GM12878 (cell line): Measurements from ENCODE around the gene TSC2. TPM values are rescaled to one million over a fixed set of nuclear protein-coding genes. Genes with fewer than 3 reads are reported as not detected.

Experiments
- ATAC-seq: fragments of 200-7000 bp; cut with Tn5 transposase; 3 replicates; pipeline ENCODE4 v1.9.1; 2020; ENCODE audit warnings: mild to moderate bottlenecking, moderate library complexity
- BruUV-seq: library from RNA; stranded (reverse); fragments of 400-500 nt; replicated peaks from 2 replicates; lab custom pipeline; 2021; lab: Mats Ljungman, UMichigan
- CTCF ChIA-PET: fragments of 300-600 bp; sonication (Branson Sonifier 250); formaldehyde crosslinking; extraction: SDS; loops from one replicate; lab custom pipeline; 2021; ENCODE audit warnings: inconsistent platforms; lab: Yijun Ruan, JAX
- POLR2A ChIA-PET: fragments of 350-600 bp; formaldehyde crosslinking; extraction: SDS; loops from one replicate; lab custom pipeline; 2021; ENCODE audit warnings: inconsistent platforms; lab: Charles Lee
- RAD21 ChIA-PET: fragments of 300-600 bp; sonication (Branson Sonifier 250); formaldehyde crosslinking; loops from one replicate; lab custom pipeline; 2023; ENCODE audit warnings: antibody characterized with exemption; ENCODE audit not compliant: unreplicated experiment; lab: Charles Lee
- SMC1A ChIA-PET: fragments of 300-600 bp; sonication (Branson Sonifier 250); formaldehyde crosslinking; loops from one replicate; lab custom pipeline; 2023; ENCODE audit not compliant: unreplicated experiment, uncharacterized antibody; lab: Charles Lee
- DNase-seq: peaks from one replicate; pipeline ENCODE4 v3.0.0-alpha.2; 2011; ENCODE audit warnings: low read depth, low spot score
- FAIRE-seq: peaks from 3 replicates; lab custom pipeline; 2011; peaks lifted over from hg19 to GRCh38; lab: Jason Lieb, UNC
- H2AFZ ChIP-seq: 2 replicates; pipeline ENCODE4 v1.6.0; 2011; ENCODE audit warnings: low read depth, low read length, control low read depth; ENCODE audit not compliant: control insufficient read depth
- H3K27ac ChIP-seq: 2 replicates; pipeline ENCODE4 v1.5.1; 2011; ENCODE audit warnings: control low read depth; ENCODE audit not compliant: control insufficient read depth, insufficient read depth
- H3K27me3 ChIP-seq, 2 experiments: replicated peaks in 1 of 2; 2 replicates each; pipeline versions ENCODE4 v1.6.0 to v1.6.1; 2011; ENCODE audit warnings: low read length in 1 of 2; ENCODE audit not compliant: control insufficient read depth in 2 of 2, insufficient read depth in 2 of 2
- H3K36me3 ChIP-seq, 2 experiments: 2 replicates each; pipeline ENCODE4 v1.5.1; 2011; ENCODE audit warnings: low read length in 1 of 2; ENCODE audit not compliant: control insufficient read depth in 2 of 2, insufficient read depth in 2 of 2
- H3K4me1 ChIP-seq: 2 replicates; pipeline ENCODE4 v1.6.1; 2011; ENCODE audit warnings: mild to moderate bottlenecking, low read length, moderate library complexity, mixed read lengths; ENCODE audit not compliant: control insufficient read depth, insufficient read depth
- H3K4me2 ChIP-seq: 2 replicates; pipeline ENCODE4 v1.6.0; 2011; ENCODE audit warnings: control low read depth; ENCODE audit not compliant: control insufficient read depth, insufficient read depth
- H3K4me3 ChIP-seq: fragments of 200-600 bp; sonication (generic); 2 replicates; pipeline ENCODE4 v1.5.1; 2016
- H3K79me2 ChIP-seq: 2 replicates; pipeline ENCODE4 v1.6.0; 2011; ENCODE audit warnings: low read length; ENCODE audit not compliant: control insufficient read depth, insufficient read depth
- H3K9ac ChIP-seq: 2 replicates; pipeline ENCODE4 v1.8.0; 2011; ENCODE audit warnings: low read length, control low read depth, mixed read lengths; ENCODE audit not compliant: control insufficient read depth, insufficient read depth
- H3K9me3 ChIP-seq: replicated peaks from 3 replicates; pipeline ENCODE4 v1.5.1; 2011; ENCODE audit warnings: mild to moderate bottlenecking, low read length; ENCODE audit not compliant: control insufficient read depth, insufficient read depth
- H4K20me1 ChIP-seq: 2 replicates; pipeline ENCODE4 v1.6.0; 2011; ENCODE audit not compliant: control insufficient read depth, insufficient read depth
- BCLAF1 ChIP-seq: fragments of 450-650 bp; IDR thresholded peaks from 2 replicates; pipeline ENCODE4 v1.6.1; 2017; ENCODE audit warnings: antibody characterized with exemption, mild to moderate bottlenecking, moderate library complexity
- CEBPZ ChIP-seq: fragments of 150-350 bp; IDR thresholded peaks from 2 replicates; pipeline ENCODE4 v1.6.1; 2016; ENCODE audit warnings: low read depth, low read length
- CHD1 ChIP-seq: IDR thresholded peaks from 2 replicates; pipeline ENCODE4 v1.6.1; 2012; ENCODE audit warnings: low read depth, low read length, improper control_type of control experiment
- CTCF ChIP-seq, 3 experiments: IDR thresholded peaks in 2 of 3; conservative IDR thresholded peaks in 1 of 3; 2 replicates each; pipeline ENCODE4 v1.5.1; 2011; ENCODE audit warnings: low read depth in 3 of 3, low read length in 3 of 3, mild to moderate bottlenecking in 3 of 3, control low read depth in 2 of 3, moderate library complexity in 2 of 3, inconsistent platforms in 1 of 3, mixed read lengths in 1 of 3; ENCODE audit not compliant: control insufficient read depth in 2 of 3, insufficient read depth in 1 of 3; ENCODE audit errors: extremely low read depth in 1 of 3
- HDGF ChIP-seq: fragments of 450-650 bp; IDR thresholded peaks from 2 replicates; pipeline ENCODE4 v1.6.1; 2016; ENCODE audit warnings: antibody characterized with exemption
- LARP7 ChIP-seq: fragments of 450-650 bp; IDR thresholded peaks from 2 replicates; pipeline ENCODE4 v1.6.1; 2017; ENCODE audit warnings: mild to moderate bottlenecking
- MAX ChIP-seq: IDR thresholded peaks from 2 replicates; pipeline ENCODE4 v1.6.1; 2012; ENCODE audit warnings: low read depth, low read length, improper control_type of control experiment
- MLLT1 ChIP-seq: fragments of 450-650 bp; IDR thresholded peaks from 2 replicates; pipeline ENCODE4 v1.6.1; 2016; ENCODE audit warnings: mild to moderate bottlenecking
- MYB ChIP-seq: fragments of 150-350 bp; IDR thresholded peaks from 2 replicates; pipeline ENCODE4 v1.6.1; 2014; ENCODE audit warnings: mild to moderate bottlenecking, low read depth, low read length, borderline replicate concordance
- NR2F1 ChIP-seq: fragments of 450-650 bp; conservative IDR thresholded peaks from 2 replicates; pipeline ENCODE4 v1.6.1; 2017; ENCODE audit warnings: mild to moderate bottlenecking
- PAX8 ChIP-seq: fragments of 450-650 bp; IDR thresholded peaks from 2 replicates; pipeline ENCODE4 v1.6.1; 2017; ENCODE audit warnings: mild to moderate bottlenecking, moderate library complexity
- RAD51 ChIP-seq: fragments of 450-650 bp; IDR thresholded peaks from 2 replicates; pipeline ENCODE4 v1.6.1; 2016; ENCODE audit warnings: moderate library complexity, mild to moderate bottlenecking, inconsistent platforms
- RFX5 ChIP-seq: IDR thresholded peaks from 2 replicates; pipeline ENCODE4 v1.6.1; 2011; ENCODE audit warnings: low read depth, low read length, improper control_type of control experiment
- SMAD5 ChIP-seq: IDR thresholded peaks from 2 replicates; pipeline ENCODE4 v1.6.1; 2016; ENCODE audit warnings: antibody characterized with exemption, low read depth
- SMARCA5 ChIP-seq: fragments of 450-650 bp; IDR thresholded peaks from 2 replicates; pipeline ENCODE4 v1.6.1; 2017; ENCODE audit warnings: mild to moderate bottlenecking
- WRNIP1 ChIP-seq: IDR thresholded peaks from 2 replicates; pipeline ENCODE4 v1.6.1; 2011; ENCODE audit warnings: low read depth, low read length, improper control_type of control experiment, borderline replicate concordance
- ZNF274 ChIP-seq: IDR thresholded peaks from one replicate; pipeline ENCODE4 v1.8.0; 2011; ENCODE audit not compliant: insufficient read length, insufficient read depth
- WGBS: methylation state at CpG from one replicate; pipeline ENCODE4 v1.1.6; 2016; ENCODE audit warnings: low lambda C conversion rate; ENCODE audit not compliant: insufficient replicate concordance, insufficient coverage; ENCODE audit errors: missing lambda C conversion rate; 5-methylcytosine and 5-hydroxymethylcytosine counted together
- in situ Hi-C: fragments of 300-500 bp; cut with MboI; formaldehyde crosslinking; loops from 9 replicates; pipeline ENCODE4 v1.14.3; 2018; ENCODE audit warnings: mixed read lengths
- intact Hi-C: fragments of 100-400 bp; cut with micrococcal nuclease; formaldehyde crosslinking; loops from one replicate; pipeline ENCODE4 v1.14.2; 2022; ENCODE audit not compliant: unreplicated experiment
- polyA plus RNA-seq, 11 experiments: library from polyadenylated mRNA; depleted of rRNA in 4 of 11; unstranded in 6 of 11; stranded (reverse) in 5 of 11; fragments of >200 nt; fragmentation: Nextera tagmentation in 4 of 11; fragmentation: Illumina TruSeq in 1 of 11; extraction: Ambion mirVana in 4 of 11; extraction: Trizol in 1 of 11; gene quantifications; 1 replicate in 1 of 11; 2 replicates in 10 of 11; pipeline versions ENCODE4 v1.2.1 to v1.2.3, GENCODE V29; 2011 to 2016; ENCODE audit warnings: inconsistent platforms in 2 of 11, missing spikeins in 2 of 11, low read depth in 1 of 11
- total RNA-seq, 4 experiments: library from RNA; depleted of rRNA in 3 of 4; stranded (reverse); fragments of >200 nt in 3 of 4; fragmentation: Illumina TruSeq in 1 of 4; extraction: Trizol in 1 of 4; gene quantifications; 2 replicates each; pipeline versions ENCODE4 v1.2.1 to v1.2.3, GENCODE V29; 2013 to 2021

Gene TSC2
- total and polyA plus RNA-seq, 10 of the 15 experiments (the other 5 are each of a cell fraction or from before 2014, with no cell fraction given): 1.6 to 77.0 (median 21.6) TPM

- in situ Hi-C loops: no loop called here
- Histone ChIP-seq H3K36me3 (peaks cover 2 to 4% of the 10 kb centered on the region in 2 experiments; a peak in 2 of 4 replicates), H3K4me3 (no peak overlapping the region), H4K20me1 (no peaks in the 10 kb centered on the region), H2AFZ (no peak overlapping the region), H3K79me2 (no peaks in the 10 kb centered on the region), H3K4me1 (no peaks in the 10 kb centered on the region), H3K9ac (no peak overlapping the region), H3K27ac (no peak overlapping the region), H3K27me3 (no peaks in the 10 kb centered on the region), H3K4me2 (no peak overlapping the region), H3K9me3 (no peaks in the 10 kb centered on the region)
- intact Hi-C loops: no loop called here
- DNase-seq: no peak
- FAIRE-seq: no peak
- no peak for ATAC-seq
- 90% methylated on average over 10 of the region's 10 CpGs for WGBS
- ChIA-PET RAD21 (no interaction called here), CTCF (no interaction called here), SMC1A (no interaction called here), POLR2A (interaction anchor here (0.6 to 0.7 kb wide), 2 partner anchors 145 to 989 kb away, joined by 5 read pairs; no protein-coding TSS in a partner anchor)
- BruUV-seq: no TSS peak
- TF ChIP-seq MLLT1: no peak
- no peak for TF ChIP-seq ZNF274
- TF ChIP-seq NR2F1: no peak
- no peak for TF ChIP-seq RAD51
- no peak for TF ChIP-seq RFX5
- TF ChIP-seq WRNIP1: no peak
- TF ChIP-seq CEBPZ: no peak
- no peak for TF ChIP-seq PAX8
- TF ChIP-seq MAX: no peak
- TF ChIP-seq CTCF (IDR thresholded peaks at IDR 0.05 in 2 of 3, conservative IDR thresholded peaks at IDR 0.05 in 1 of 3; ENCODE audit: control insufficient read depth in 2 of 3, extremely low read depth in 1 of 3, insufficient read depth in 1 of 3, low read depth in 3 of 3, low read length in 3 of 3): no peak
- no peak for TF ChIP-seq SMAD5
- TF ChIP-seq SMARCA5: no peak
- no peak for TF ChIP-seq CHD1
- TF ChIP-seq HDGF: no peak
- TF ChIP-seq BCLAF1: no peak
- no peak for TF ChIP-seq MYB
- no peak for TF ChIP-seq LARP7
Measured at GRCh38 chr16:2058872-2059271, 11.1 kb downstream of the TSC2 start.
